Cardiac septum (tissue), 1 donor: ENCODE data around the gene HK1. TPM values are rescaled to one million over a fixed set of nuclear protein-coding genes. Genes with fewer than 3 reads are reported as not detected.
"Not testable (repeated sequence)": the region's sequence is repeated elsewhere in the genome, so short reads cannot be mapped to it uniquely, and the experiment has no call there.

Experiments
- DNase-seq: peaks from one replicate; pipeline ENCODE4 v3.0.0-alpha.2; 2020; ENCODE audit warnings: low spot score
- intact Hi-C: fragments of 100-400 bp; cut with DNase I; formaldehyde crosslinking; loops from one replicate; pipeline ENCODE4 v1.14.0; 2022
- total RNA-seq: library from RNA; stranded (reverse); fragmentation: NEBNext Ultra II Directional; extraction: Animal tissue kit (Norgen Biotek cat#: 25700); gene quantifications from one replicate; pipeline ENCODE4 v1.2.1, GENCODE V29; 2021
- donor health status: DM: no; HTN: no; CAD: no.

HK1 gene
- total RNA-seq, 1 donor from 2014 or later, result 315 TPM

DNA sequence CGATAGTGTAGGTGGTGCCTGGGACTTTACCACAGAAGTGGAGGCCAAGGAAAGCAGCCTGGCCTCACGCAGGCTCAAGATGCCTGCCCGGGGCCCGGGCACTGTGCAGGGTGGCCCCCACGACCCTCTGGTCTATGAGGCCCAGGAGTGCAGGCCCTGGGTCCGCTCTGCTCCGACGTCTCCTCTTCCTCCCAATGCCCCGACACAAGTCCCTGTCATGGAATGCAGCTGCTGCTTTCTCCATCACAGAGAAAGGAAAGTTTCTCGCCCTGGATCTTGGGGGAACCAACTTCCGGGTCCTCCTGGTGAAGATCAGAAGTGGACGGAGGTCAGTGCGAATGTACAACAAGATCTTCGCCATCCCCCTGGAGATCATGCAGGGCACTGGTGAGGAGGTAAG, 28.3 kb upstream of the HK1 start:
- DNase-seq, result peak; percentile 51
- intact Hi-C loops, result no loop called here

DNA sequence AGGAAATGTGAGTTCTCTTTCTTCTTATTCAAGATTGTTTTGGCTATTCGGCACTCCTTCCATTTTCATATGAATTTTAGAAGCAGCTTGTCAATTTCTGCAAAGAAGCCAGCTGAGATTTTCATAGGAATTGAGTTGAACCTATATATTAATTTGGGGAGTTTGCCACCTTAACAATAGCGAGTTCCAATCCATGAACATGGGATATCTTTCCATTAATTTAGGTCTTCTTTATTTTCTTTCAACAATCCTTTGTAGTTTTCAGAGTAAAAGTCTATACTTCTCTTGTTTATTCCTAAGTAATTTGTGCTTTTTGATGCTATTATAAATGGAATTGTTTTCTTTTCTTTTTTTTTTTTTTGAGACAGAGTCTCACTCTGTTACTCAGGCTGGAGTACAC, 26.9 kb upstream of the HK1 start:
- DNase-seq, intact Hi-C loops: not testable (repeated sequence)

DNA sequence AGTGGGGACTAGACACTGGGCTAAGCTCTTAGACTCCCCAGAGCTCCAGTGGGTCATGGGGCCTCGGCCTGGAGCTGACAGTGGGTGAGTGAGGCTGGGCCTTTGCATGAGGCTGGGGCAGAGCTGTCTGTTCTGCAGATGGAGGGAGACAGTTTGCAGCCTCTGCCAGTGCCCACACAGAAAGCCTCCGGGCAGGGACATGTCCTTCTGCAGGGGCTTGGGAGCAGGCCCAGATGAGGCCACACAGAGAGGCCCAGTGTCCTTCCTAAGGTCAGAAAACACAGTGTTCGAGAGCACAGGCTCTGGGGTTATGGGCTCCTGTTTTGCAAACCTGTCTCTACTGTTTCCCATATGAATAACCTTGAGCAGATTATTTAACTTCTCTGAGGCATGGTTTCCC, 25.1 kb upstream of the HK1 start:
- intact Hi-C loops, result no loop called here
- DNase-seq, result no peak

GRCh38 chr10:69254877-69255276, 23.4 kb upstream of the HK1 start:
- no peak for DNase-seq
- intact Hi-C loops, result no loop called here

DNA sequence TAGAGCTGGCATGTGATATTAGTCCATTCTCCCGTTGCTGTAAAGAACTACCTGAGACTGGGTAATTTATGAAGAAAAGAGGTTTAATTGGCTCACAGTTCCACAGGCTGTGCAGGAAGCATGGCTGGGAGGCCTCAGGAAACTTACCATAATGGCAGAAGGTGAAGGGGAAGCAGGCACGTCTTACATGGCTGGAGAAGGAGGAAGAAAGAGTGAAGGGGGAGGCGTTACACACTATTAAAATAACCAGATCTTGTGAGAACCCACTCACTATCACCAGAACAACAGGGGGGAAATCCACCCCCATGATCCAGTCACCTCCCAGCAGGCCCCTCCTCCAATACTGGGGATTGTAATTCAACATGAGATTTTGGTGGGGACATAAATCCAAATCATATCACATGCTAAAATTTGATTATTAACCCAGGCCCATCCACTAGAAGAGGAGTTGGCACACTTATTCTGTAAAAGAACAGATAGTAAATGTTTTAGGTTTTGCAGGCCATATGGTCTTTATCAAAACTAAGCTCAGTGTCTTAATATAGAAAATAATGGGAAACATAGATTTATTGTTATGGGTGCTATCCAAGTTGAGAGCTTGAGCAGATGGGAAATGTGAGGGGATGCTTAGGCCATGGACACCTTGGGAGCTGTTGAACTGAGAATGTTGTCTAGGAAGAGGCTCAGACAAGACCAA, 18.6 kb upstream of the HK1 start:
- no peak for DNase-seq
- intact Hi-C loops, result no loop called here

DNA sequence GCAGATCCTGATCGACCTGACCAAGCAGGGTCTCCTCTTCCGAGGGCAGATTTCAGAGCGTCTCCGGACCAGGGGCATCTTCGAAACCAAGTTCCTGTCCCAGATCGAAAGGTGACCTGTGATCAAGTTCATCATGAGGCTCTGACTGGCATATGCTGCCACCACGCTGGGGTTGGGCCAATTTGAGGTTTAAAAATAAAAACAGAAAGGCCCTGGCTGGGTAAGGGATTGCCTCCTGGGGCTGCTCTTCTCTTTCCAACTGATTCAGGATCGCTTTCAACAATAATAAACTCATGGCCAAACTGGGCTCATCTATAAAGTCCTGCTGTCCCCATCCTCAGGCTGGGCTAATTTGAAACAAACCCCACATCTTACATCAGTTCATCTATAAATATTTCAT, 17.1 kb upstream of the HK1 start:
- DNase-seq, result no peak
- intact Hi-C loops, result no loop called here

DNA sequence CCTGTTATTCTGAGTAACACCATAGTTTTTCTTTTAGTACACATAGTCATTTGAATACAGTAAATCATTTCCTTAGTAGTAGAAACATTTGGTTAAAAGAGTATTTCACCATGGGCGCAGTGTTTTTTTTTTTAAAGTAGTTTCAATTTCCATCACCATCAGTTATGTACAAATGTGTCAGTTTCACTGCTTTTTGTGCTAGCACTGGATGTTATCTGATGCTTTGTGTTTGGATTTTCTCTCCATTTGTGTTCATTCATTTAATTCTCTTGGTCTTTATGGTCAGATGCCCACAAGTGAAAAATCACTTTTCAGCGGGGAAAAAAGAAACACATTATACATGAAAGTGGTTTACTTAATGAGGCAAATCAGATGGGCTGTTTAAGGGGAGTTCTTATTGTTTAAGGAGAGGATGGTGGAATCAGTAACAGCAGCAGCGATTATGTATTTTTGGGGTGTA, 16.0 kb upstream of the HK1 start:
- intact Hi-C loops, result no loop called here
- DNase-seq, result no peak

DNA sequence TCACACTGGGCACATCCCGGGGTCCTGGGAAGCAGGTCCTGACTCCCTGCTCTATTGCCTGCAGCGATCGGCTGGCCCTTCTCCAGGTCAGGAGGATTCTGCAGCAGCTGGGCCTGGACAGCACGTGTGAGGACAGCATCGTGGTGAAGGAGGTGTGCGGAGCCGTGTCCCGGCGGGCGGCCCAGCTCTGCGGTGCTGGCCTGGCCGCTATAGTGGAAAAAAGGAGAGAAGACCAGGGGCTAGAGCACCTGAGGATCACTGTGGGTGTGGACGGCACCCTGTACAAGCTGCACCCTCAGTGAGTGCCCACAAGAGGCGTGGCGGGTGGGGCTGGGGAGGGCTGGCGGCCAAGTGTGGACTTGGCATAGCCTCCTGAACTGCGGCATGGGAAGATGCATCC, 12.8 kb upstream of the HK1 start:
- DNase-seq, result no peak
- intact Hi-C loops, result no loop called here

GRCh38 chr10:69268761-69269416, 9.4 kb upstream of the HK1 start:
- intact Hi-C loops, result no loop called here
- no peak for DNase-seq

DNA sequence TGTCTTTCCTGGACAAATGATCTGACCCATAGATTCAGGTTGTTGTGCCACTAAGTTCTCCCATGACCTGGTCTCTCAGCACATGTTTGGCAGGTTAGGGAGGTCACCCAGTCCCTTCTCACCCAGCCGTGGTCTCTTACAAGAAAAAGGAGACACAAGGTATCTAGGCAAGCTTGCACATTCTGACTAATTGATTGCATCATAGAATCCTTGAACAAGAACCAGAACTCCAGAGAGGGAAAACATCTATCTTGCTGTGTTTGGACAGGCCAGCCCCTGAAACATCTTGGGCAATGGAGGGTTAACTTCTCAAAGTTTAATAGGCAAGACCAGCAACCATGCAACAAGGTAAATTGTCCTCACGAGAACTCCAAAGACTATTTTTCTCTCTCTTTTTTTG, 8.5 kb upstream of the HK1 start:
- no peak for DNase-seq
- intact Hi-C loops, result no loop called here

- DNase-seq, result no peak
- intact Hi-C loops, result no loop called here
Observed at GRCh38 chr10:69270990-69271389, 7.3 kb upstream of the HK1 start.

- no peak for DNase-seq
- intact Hi-C loops, result no loop called here
Observed at GRCh38 chr10:69272624-69273023, 5.7 kb upstream of the HK1 start.

DNA sequence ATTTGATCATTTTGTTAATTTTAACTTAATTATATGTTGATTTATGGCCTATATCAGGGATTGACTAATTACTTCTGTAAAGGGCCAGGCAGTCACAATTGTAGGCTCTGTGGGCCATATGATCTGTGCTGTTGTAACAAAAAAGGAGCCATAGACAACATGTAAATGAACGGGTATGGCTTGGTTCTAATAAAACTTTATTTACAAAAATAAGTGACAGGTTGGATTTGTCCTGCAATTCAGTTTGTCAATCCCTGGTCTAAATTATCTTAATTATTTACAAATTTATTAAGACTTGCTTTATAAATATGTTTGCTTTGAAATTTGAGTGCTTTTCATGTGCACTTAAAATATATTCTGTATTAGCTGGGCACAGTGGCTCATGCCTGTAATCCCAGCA, 2.9 kb upstream of the HK1 start:
- intact Hi-C loops, result no loop called here

DNA sequence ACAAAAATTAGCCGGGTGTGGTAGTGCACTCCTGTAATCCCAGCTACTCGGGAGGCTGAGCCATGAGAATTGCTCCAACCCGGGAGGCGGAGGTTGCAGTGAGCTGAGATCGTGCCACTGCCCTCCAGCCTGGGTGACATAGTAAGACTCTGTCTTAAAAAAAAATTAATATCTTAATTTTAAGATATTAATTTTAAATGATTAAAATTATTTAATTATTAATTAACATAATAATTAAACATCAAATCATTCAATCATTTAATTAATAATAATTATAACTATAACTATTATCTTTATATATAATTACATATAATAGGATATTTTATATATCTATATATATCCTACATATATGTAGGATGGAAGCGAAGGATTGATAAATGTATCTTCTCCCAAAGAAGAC, 1.8 kb upstream of the HK1 start:
- DNase-seq, result no peak
- intact Hi-C loops, result no loop called here

More for the DNA sequence above, 2.9 kb upstream of the HK1 start:
- DNase-seq, result no peak

GRCh38 chr10:69279110-69279509, 814 bp downstream of the HK1 start:
- intact Hi-C loops, result no loop called here

GRCh38 chr10:69281507-69282413, 3.5 kb downstream of the HK1 start:
- no peak for DNase-seq
- intact Hi-C loops, result no loop called here

More at GRCh38 chr10:69279110-69279509, 814 bp downstream of the HK1 start:
- no peak for DNase-seq

DNA sequence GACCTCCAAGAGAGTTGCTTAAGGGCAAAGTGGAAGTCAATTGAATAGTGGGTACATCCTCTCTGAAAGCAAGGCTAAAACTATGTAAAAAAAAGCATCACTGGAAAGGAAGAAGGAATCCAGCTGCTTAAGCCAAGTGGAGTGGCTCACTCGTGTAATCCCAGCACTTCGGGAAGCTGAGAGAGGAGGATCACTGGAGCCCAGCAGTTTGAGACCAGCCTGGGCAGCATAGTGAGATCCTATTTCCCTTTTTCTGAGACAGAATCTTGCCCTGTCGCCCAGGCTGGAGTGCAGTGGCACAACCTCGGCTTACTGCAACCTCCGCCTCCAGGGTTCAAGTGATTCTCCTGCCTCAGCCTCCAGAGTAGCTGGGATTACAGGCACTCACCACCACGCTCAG, 6.1 kb downstream of the HK1 start:
- intact Hi-C loops, DNase-seq: not testable (repeated sequence)

- intact Hi-C loops, result no loop called here
- DNase-seq, result no peak
Observed at GRCh38 chr10:69285699-69286098, 7.4 kb downstream of the HK1 start.

DNA sequence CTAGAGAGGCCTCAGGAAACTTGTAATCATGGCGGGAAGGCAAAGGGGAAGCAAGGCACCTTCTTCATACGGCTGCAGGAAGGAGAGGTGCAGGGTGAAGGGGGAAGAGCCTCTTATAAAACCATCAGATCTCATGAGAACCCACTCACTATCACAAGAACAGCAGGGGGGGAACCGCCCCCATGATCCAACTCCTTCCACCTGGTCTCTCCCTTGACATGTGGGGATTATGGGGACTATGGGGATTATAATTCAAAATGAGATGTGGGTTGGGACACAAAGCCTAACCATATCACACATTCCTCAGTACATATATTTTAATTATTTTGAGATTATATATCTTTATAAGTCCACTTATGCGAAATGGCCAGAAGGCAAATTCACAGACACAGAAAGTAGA, 8.9 kb downstream of the HK1 start:
- intact Hi-C loops, result no loop called here
- no peak for DNase-seq

GRCh38 chr10:69290993-69291392, 12.7 kb downstream of the HK1 start:
- intact Hi-C loops, result no loop called here
- no peak for DNase-seq
